Measurements from ENCODE around the gene TREH. TPM values are rescaled to one million over a fixed set of nuclear protein-coding genes. Genes with fewer than 3 reads are reported as not detected.
"Not testable (repeated sequence)": the region's sequence is repeated elsewhere in the genome, so short reads cannot be mapped to it uniquely, and the experiment has no call there.

TREH gene
- total RNA-seq (2021; ENCODE audit: unreplicated experiment) (0.15 TPM), Bru-seq, nascent RNA (percentile 15 among the genes with signal in this experiment), BruChase-seq, experiment 1, labeled RNA remaining after a 6-hour chase (percentile 4 among the genes with signal in this experiment), BruChase-seq, experiment 2, labeled RNA remaining after a 2-hour chase (percentile 12 among the genes with signal in this experiment)
- 0.12 TPM in 1 of 2 replicates, not detected in the other for polyA plus RNA-seq (2012)
- long read RNA-seq = 0 reads

GRCh38 chr11:118679483-118679882 lies at the start of gene TREH:
Gene TREH (minus strand): TSS chr11:118679650. CDS start chr11:118679627, 23 bp downstream.
- Histone ChIP-seq H3K9me2 (ENCODE audit: insufficient read depth) (no peaks in the 10 kb centered on the region), H3K4me2 (ENCODE audit: low read length) (peak within 1 kb of the TSS; percentile 75), H4K20me1 (ENCODE audit: insufficient read depth) (no peaks in the 10 kb centered on the region), H3K36me3 (ENCODE audit: control insufficient read depth in 1 of 2, insufficient read depth in 2 of 2, low read length in 2 of 2) (no peaks in the 10 kb centered on the region), H2AFZ (ENCODE audit: low read depth, low read length, poor library complexity, severe bottlenecking) (peak within 1 kb of the TSS; percentile 97), H3K9me3 (ENCODE audit: control insufficient read depth in 1 of 2, insufficient read depth in 1 of 2, low read depth in 1 of 2, low read length in 2 of 2) (peaks cover 0 to 4% of the 10 kb centered on the region in 2 experiments; a peak in 2 of 4 replicates), H3K79me2 (ENCODE audit: insufficient read depth, low read length) (no peaks in the 10 kb centered on the region), H3K27me3 (ENCODE audit: insufficient read depth, low read length) (no peaks in the 10 kb centered on the region), H3K4me3 (replicated peaks in 1 of 2; ENCODE audit: low read depth in 1 of 2, low read length in 2 of 2) (peak within 1 kb of the TSS in 1 of 2 experiments; percentile 44; a peak in 2 of 4 replicates), H3K27ac (ENCODE audit: low read depth, low read length) (peak within 1 kb of the TSS; percentile 51), H3K9ac (ENCODE audit: low read length) (peak within 1 kb of the TSS; percentile 32), H3K4me1 (ENCODE audit: control insufficient read depth in 1 of 2, insufficient read depth in 2 of 2, low read length in 2 of 2) (peaks cover 9 to 15% of the 10 kb centered on the region in 2 experiments)
- CTCF ChIA-PET = interaction anchor here (1.2 to 2.1 kb wide), 1 partner anchor 10 kb away, joined by 8 to 12 read pairs; no protein-coding TSS in a partner anchor
- no TSS peak for BruUV-seq (replicated peaks)
- ATAC-seq (peak; percentile 42), DNase-seq (ENCODE audit: low read depth, low spot score) (no peak)
- TF ChIP-seq POLR2AphosphoS5 (IDR thresholded peaks at IDR 0.05; ENCODE audit: low read depth, low read length) (no peak), RAD21 (IDR thresholded peaks at IDR 0.05; ENCODE audit: low read depth) (no peak), FOSL1 (IDR thresholded peaks at IDR 0.05; ENCODE audit: low read depth) (no peak)
- intact Hi-C loops (cut with micrococcal nuclease) = no loop called here
- POLR2A ChIA-PET = interaction anchor here (1.2 kb wide), 1 partner anchor 9 kb away, joined by 4 read pairs; no protein-coding TSS in a partner anchor
- RAD21 ChIA-PET (ENCODE audit: low non-redundant PET in 1 of 2, low total read pairs in 2 of 2, uncharacterized antibody in 2 of 2, unreplicated experiment in 2 of 2) = no interaction called here

GRCh38 chr11:118728112-118728511 lies 48.7 kb upstream of the TREH start:
- intact Hi-C loops (cut with micrococcal nuclease); POLR2A ChIA-PET; H3K9me3 ChIP-seq (ENCODE audit: control insufficient read depth in 1 of 2, insufficient read depth in 1 of 2, low read depth in 1 of 2, low read length in 2 of 2); H3K27me3 ChIP-seq (ENCODE audit: insufficient read depth, low read length); RAD21 ChIA-PET (ENCODE audit: low non-redundant PET in 1 of 2, low total read pairs in 2 of 2, uncharacterized antibody in 2 of 2, unreplicated experiment in 2 of 2); H3K9ac ChIP-seq (ENCODE audit: low read length); ATAC-seq; H2AFZ ChIP-seq (ENCODE audit: low read depth, low read length, poor library complexity, severe bottlenecking); DNase-seq (ENCODE audit: low read depth, low spot score); H3K79me2 ChIP-seq (ENCODE audit: insufficient read depth, low read length); BruUV-seq (replicated peaks); CTCF ChIA-PET; H3K4me1 ChIP-seq (ENCODE audit: control insufficient read depth in 1 of 2, insufficient read depth in 2 of 2, low read length in 2 of 2); H3K27ac ChIP-seq (ENCODE audit: low read depth, low read length); H3K4me3 ChIP-seq (replicated peaks in 1 of 2; ENCODE audit: low read depth in 1 of 2, low read length in 2 of 2); H3K36me3 ChIP-seq (ENCODE audit: control insufficient read depth in 1 of 2, insufficient read depth in 2 of 2, low read length in 2 of 2); H4K20me1 ChIP-seq (ENCODE audit: insufficient read depth); H3K9me2 ChIP-seq (ENCODE audit: insufficient read depth); H3K4me2 ChIP-seq (ENCODE audit: low read length): not testable (repeated sequence)
- peak; percentile 35; the same call in 1 of the 2 replicates for TF ChIP-seq RAD21 (IDR thresholded peaks at IDR 0.05; ENCODE audit: low read depth)
- peak; percentile 33 to 45 (median 40); a peak in 5 of 6 replicates for TF ChIP-seq CTCF (IDR thresholded peaks at IDR 0.05 in 2 of 3, conservative IDR thresholded peaks at IDR 0.05 in 1 of 3; ENCODE audit: borderline replicate concordance in 1 of 3, insufficient read depth in 1 of 3, low read depth in 2 of 3, low read length in 2 of 3)

GRCh38 chr11:118727721-118728066 lies 48.2 kb upstream of the TREH start:
- DNase-seq (ENCODE audit: low read depth, low spot score); H3K36me3 ChIP-seq (ENCODE audit: control insufficient read depth in 1 of 2, insufficient read depth in 2 of 2, low read length in 2 of 2); H3K9me2 ChIP-seq (ENCODE audit: insufficient read depth); BruUV-seq (replicated peaks); H3K4me1 ChIP-seq (ENCODE audit: control insufficient read depth in 1 of 2, insufficient read depth in 2 of 2, low read length in 2 of 2); H2AFZ ChIP-seq (ENCODE audit: low read depth, low read length, poor library complexity, severe bottlenecking); RAD21 ChIA-PET (ENCODE audit: low non-redundant PET in 1 of 2, low total read pairs in 2 of 2, uncharacterized antibody in 2 of 2, unreplicated experiment in 2 of 2); H4K20me1 ChIP-seq (ENCODE audit: insufficient read depth); CTCF ChIA-PET; intact Hi-C loops (cut with micrococcal nuclease); H3K4me3 ChIP-seq (replicated peaks in 1 of 2; ENCODE audit: low read depth in 1 of 2, low read length in 2 of 2); H3K79me2 ChIP-seq (ENCODE audit: insufficient read depth, low read length); H3K4me2 ChIP-seq (ENCODE audit: low read length); ATAC-seq; H3K9me3 ChIP-seq (ENCODE audit: control insufficient read depth in 1 of 2, insufficient read depth in 1 of 2, low read depth in 1 of 2, low read length in 2 of 2); H3K9ac ChIP-seq (ENCODE audit: low read length); H3K27ac ChIP-seq (ENCODE audit: low read depth, low read length); H3K27me3 ChIP-seq (ENCODE audit: insufficient read depth, low read length); POLR2A ChIA-PET: not testable (repeated sequence)
